ENCODE data around the gene SZRD1.

The SZRD1 gene

GRCh38 chr1:16402742-16403141, 35.7 kb downstream of the SZRD1 start:
- H3K4me1 Mint-ChIP-seq: peaks cover 9% of the 10 kb centered on the region
- H3K27me3 Mint-ChIP-seq: no peaks in the 10 kb centered on the region
- no peak overlapping the region for H3K27ac Mint-ChIP-seq
- H3K9me3 Mint-ChIP-seq: no peaks in the 10 kb centered on the region
- DNase-seq: no peak
- no peak for ATAC-seq
- H3K4me3 Mint-ChIP-seq: no peak overlapping the region

GRCh38 chr1:16405441-16405840, 38.4 kb downstream of the SZRD1 start:
- ATAC-seq (no peak), DNase-seq (no peak)
- Mint-ChIP-seq H3K27ac (peak overlapping the region in 1 of 2 donors; percentile 46), H3K4me3 (no peak overlapping the region), H3K27me3 (no peaks in the 10 kb centered on the region), H3K4me1 (no peaks in the 10 kb centered on the region), H3K9me3 (no peaks in the 10 kb centered on the region)

GRCh38 chr1:16406868-16407267, 39.8 kb downstream of the SZRD1 start:
- ATAC-seq: no peak
- no peaks in the 10 kb centered on the region for H3K4me1 Mint-ChIP-seq

GRCh38 chr1:16409536-16410152, 42.6 kb downstream of the SZRD1 start:
- peaks cover 17% of the 10 kb centered on the region for H3K27me3 Mint-ChIP-seq
- H3K4me1 Mint-ChIP-seq: no peaks in the 10 kb centered on the region
- H3K9me3 Mint-ChIP-seq: no peaks in the 10 kb centered on the region
- DNase-seq (no peak), ATAC-seq (no peak)
- peak overlapping the region in 1 of 2 donors; percentile 71 for H3K27ac Mint-ChIP-seq
- no peak overlapping the region for H3K4me3 Mint-ChIP-seq

More at GRCh38 chr1:16406868-16407267, 39.8 kb downstream of the SZRD1 start:
- Mint-ChIP-seq H3K27ac (peak overlapping the region in 1 of 2 donors; percentile 65), H3K4me3 (no peak overlapping the region), H3K27me3 (peaks cover 12% of the 10 kb centered on the region), H3K9me3 (no peaks in the 10 kb centered on the region)
- DNase-seq: no peak

GRCh38 chr1:16410803-16411202, 43.8 kb downstream of the SZRD1 start:
- Mint-ChIP-seq H3K27me3 (peaks cover 17% of the 10 kb centered on the region), H3K4me1 (no peaks in the 10 kb centered on the region), H3K4me3 (no peak overlapping the region), H3K27ac (peak overlapping the region; percentile 7 to 10), H3K9me3 (no peaks in the 10 kb centered on the region)
- DNase-seq (no peak), ATAC-seq (no peak)

GRCh38 chr1:16413191-16413590, 46.1 kb downstream of the SZRD1 start:
- DNase-seq (no peak), ATAC-seq (no peak)
- Mint-ChIP-seq H3K27me3 (peaks cover 17% of the 10 kb centered on the region), H3K4me1 (peaks cover 7% of the 10 kb centered on the region), H3K4me3 (no peak overlapping the region), H3K27ac (no peak overlapping the region), H3K9me3 (no peaks in the 10 kb centered on the region)

- H3K27me3 Mint-ChIP-seq: no peaks in the 10 kb centered on the region
- peaks cover 6 to 8% of the 10 kb centered on the region in 2 donors for H3K9me3 Mint-ChIP-seq
These were observed 51.9 kb downstream of the SZRD1 start for GRCh38 chr1:16418823-16419425.

GRCh38 chr1:16420424-16421118, 53.5 kb downstream of the SZRD1 start:
- Mint-ChIP-seq H3K27ac (peak overlapping the region; percentile 83 to 92), H3K4me1 (peaks cover 46% of the 10 kb centered on the region), H3K4me3 (peak overlapping the region; percentile 71 to 73), H3K27me3 (no peaks in the 10 kb centered on the region), H3K9me3 (peaks cover 6 to 8% of the 10 kb centered on the region in 2 donors)
- DNase-seq (peak; percentile 56 to 80), ATAC-seq (peak; percentile 98)

More at GRCh38 chr1:16418823-16419425, 51.9 kb downstream of the SZRD1 start:
- Mint-ChIP-seq H3K4me1 (peaks cover 43% of the 10 kb centered on the region), H3K27ac (peak overlapping the region; percentile 61 to 77), H3K4me3 (peak overlapping the region; percentile 16 to 45)
- no peak for DNase-seq
- ATAC-seq: no peak

- peak overlapping the region; percentile 71 to 73 for H3K4me3 Mint-ChIP-seq
- H3K27ac Mint-ChIP-seq: peak overlapping the region; percentile 55 to 61
- H3K27me3 Mint-ChIP-seq: no peaks in the 10 kb centered on the region
- peaks cover 47% of the 10 kb centered on the region for H3K4me1 Mint-ChIP-seq
- H3K9me3 Mint-ChIP-seq: peaks cover 6 to 8% of the 10 kb centered on the region in 2 donors
- peak; percentile 41 for ATAC-seq
- no peak for DNase-seq
These were observed 54.2 kb downstream of the SZRD1 start for GRCh38 chr1:16421201-16421600.

- Mint-ChIP-seq H3K9me3 (peaks cover 6 to 8% of the 10 kb centered on the region in 2 donors), H3K27ac (no peak overlapping the region), H3K27me3 (no peaks in the 10 kb centered on the region), H3K4me3 (no peak overlapping the region), H3K4me1 (peaks cover 47% of the 10 kb centered on the region)
- no peak for ATAC-seq
- no peak for DNase-seq
These were observed 55.0 kb downstream of the SZRD1 start for GRCh38 chr1:16422041-16422440.

- H3K4me3 Mint-ChIP-seq: no peak overlapping the region
These were observed 58.3 kb downstream of the SZRD1 start for GRCh38 chr1:16425125-16426025.

GRCh38 chr1:16430606-16431005, 63.6 kb downstream of the SZRD1 start:
- no peaks in the 10 kb centered on the region for H3K9me3 Mint-ChIP-seq
- no peak overlapping the region for H3K4me3 Mint-ChIP-seq
- no peak for ATAC-seq
- H3K27me3 Mint-ChIP-seq: peaks cover 7% of the 10 kb centered on the region
- no peak overlapping the region for H3K27ac Mint-ChIP-seq
- peaks cover under 1% of the 10 kb centered on the region for H3K4me1 Mint-ChIP-seq
- no peak for DNase-seq

More at GRCh38 chr1:16425125-16426025, 58.3 kb downstream of the SZRD1 start:
- Mint-ChIP-seq H3K9me3 (no peaks in the 10 kb centered on the region), H3K27ac (peak overlapping the region in 1 of 2 donors; percentile 19), H3K27me3 (no peaks in the 10 kb centered on the region), H3K4me1 (peaks cover 21% of the 10 kb centered on the region)
- ATAC-seq (no peak), DNase-seq (no peak)

- no peak for DNase-seq
- H3K9me3 Mint-ChIP-seq: no peaks in the 10 kb centered on the region
- no peak overlapping the region for H3K27ac Mint-ChIP-seq
- no peak overlapping the region for H3K4me3 Mint-ChIP-seq
- H3K27me3 Mint-ChIP-seq: peaks cover 7% of the 10 kb centered on the region
- ATAC-seq: no peak
- H3K4me1 Mint-ChIP-seq: peaks cover 6% of the 10 kb centered on the region
These were observed 66.0 kb downstream of the SZRD1 start for GRCh38 chr1:16433030-16433429.

- H3K27me3 Mint-ChIP-seq: peaks cover 7% of the 10 kb centered on the region
- DNase-seq: no peak
- H3K4me3 Mint-ChIP-seq: no peak overlapping the region
- peaks cover 6% of the 10 kb centered on the region for H3K4me1 Mint-ChIP-seq
- H3K9me3 Mint-ChIP-seq: no peaks in the 10 kb centered on the region
- H3K27ac Mint-ChIP-seq: no peak overlapping the region
- ATAC-seq: no peak
These were observed 67.0 kb downstream of the SZRD1 start for GRCh38 chr1:16434007-16434406.

GRCh38 chr1:16434501-16434900, 67.5 kb downstream of the SZRD1 start:
- ATAC-seq: no peak
- DNase-seq: no peak
- Mint-ChIP-seq H3K27me3 (peaks cover 7% of the 10 kb centered on the region), H3K9me3 (no peaks in the 10 kb centered on the region), H3K4me1 (peaks cover 6% of the 10 kb centered on the region), H3K4me3 (no peak overlapping the region), H3K27ac (no peak overlapping the region)
